ENCODE results near the gene SLC8B1.

SLC8B1 gene

DNA sequence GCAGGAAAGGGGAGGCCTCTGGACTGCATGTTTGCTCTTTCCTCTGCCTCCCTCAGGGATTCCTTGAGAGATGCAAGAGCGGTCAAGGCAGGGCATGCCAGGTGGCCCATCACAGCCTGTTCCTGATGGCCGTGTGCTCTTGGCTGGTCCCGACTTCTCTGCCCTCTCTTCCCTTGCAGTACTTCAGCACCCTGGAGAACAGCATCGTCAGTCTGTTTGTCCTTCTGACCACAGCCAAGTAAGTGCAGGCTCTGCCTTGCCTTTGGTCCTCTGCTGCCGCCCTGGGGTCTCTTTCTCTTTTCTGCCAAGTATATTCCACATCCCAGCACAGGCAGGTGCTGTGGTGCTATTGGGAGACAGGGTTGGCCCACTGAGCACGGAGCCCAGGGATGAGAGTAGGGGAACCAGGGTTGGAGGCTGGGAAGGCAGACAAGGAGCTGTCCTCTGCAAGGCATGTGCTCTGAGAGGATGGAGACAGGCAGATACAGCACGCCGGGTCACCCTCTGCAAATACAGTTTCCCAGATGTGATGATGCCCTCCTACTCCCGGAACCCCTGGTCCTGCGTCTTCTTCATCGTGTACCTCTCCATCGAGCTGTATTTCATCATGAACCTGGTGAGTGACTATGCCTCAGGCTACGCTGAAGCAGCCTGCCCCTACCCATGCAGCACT lies 61.7 kb downstream of the SLC8B1 start:
- no peak for DNase-seq (ENCODE audit: low spot score)
- TF ChIP-seq, protein P1, sequence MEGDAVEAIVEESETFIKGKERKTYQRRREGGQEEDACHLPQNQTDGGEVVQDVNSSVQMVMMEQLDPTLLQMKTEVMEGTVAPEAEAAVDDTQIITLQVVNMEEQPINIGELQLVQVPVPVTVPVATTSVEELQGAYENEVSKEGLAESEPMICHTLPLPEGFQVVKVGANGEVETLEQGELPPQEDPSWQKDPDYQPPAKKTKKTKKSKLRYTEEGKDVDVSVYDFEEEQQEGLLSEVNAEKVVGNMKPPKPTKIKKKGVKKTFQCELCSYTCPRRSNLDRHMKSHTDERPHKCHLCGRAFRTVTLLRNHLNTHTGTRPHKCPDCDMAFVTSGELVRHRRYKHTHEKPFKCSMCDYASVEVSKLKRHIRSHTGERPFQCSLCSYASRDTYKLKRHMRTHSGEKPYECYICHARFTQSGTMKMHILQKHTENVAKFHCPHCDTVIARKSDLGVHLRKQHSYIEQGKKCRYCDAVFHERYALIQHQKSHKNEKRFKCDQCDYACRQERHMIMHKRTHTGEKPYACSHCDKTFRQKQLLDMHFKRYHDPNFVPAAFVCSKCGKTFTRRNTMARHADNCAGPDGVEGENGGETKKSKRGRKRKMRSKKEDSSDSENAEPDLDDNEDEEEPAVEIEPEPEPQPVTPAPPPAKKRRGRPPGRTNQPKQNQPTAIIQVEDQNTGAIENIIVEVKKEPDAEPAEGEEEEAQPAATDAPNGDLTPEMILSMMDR (IDR thresholded peaks at IDR 0.05; ENCODE audit: extremely low read depth, missing control alignments), result no peak

DNA sequence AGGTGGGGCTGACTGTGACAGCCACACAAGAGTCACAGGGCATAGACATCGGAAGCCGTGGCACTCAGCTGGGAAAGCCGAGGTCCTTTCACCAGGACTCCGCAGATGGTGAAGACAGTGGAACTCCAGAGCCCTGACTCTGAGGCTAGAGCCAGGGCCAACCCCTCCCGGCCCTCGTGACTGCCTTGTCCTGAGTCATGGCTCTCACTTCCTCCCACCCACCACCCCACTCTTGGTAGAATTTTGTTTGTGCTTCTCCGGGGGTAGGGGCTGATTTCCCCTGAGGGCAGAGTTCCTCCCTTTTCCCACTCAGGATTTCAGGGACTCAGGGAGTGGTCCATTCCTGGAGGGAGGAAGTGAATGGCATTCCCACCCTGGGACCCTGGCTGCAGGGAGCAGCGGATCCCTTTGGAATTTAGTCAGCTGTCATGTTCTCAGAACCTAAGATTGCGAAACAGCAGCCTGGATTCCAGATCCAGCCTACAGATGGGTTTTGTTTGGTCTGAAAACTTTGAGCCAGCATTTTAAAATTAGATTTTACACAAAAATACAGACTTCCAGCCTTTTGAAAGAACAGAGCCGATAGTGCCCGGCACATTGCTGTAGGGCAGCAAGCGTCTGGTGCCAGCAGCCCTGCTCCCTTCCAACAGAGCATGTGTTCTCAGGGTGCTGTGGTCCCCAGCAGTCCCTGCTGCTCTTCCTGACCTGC lies 62.9 kb downstream of the SLC8B1 start:
- peak; percentile 59 for DNase-seq (ENCODE audit: low spot score)
- TF ChIP-seq, protein P1 (IDR thresholded peaks at IDR 0.05; ENCODE audit: extremely low read depth, missing control alignments), result no peak

DNA sequence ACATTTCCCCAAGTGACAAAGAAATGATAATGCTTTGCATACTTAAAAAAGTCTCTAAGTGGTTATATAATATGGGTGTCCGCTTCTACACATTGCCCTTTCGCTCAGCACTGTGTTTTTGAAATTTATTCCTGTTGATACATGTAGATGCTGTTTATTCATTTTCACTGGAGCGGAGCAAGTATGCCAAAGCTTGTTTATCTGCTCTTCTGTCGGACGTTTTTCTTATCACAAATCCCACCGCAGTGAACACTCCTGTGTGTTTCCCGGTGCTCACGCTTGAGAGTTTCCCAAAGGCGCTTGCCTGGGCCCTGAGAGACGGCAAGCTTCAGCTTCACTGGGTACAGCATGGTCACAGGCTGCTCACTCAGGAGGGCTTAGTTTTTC lies 63.5 kb downstream of the SLC8B1 start:
- TF ChIP-seq, protein P1 (IDR thresholded peaks at IDR 0.05; ENCODE audit: extremely low read depth, missing control alignments), result no peak
- no peak for DNase-seq (ENCODE audit: low spot score)

DNA sequence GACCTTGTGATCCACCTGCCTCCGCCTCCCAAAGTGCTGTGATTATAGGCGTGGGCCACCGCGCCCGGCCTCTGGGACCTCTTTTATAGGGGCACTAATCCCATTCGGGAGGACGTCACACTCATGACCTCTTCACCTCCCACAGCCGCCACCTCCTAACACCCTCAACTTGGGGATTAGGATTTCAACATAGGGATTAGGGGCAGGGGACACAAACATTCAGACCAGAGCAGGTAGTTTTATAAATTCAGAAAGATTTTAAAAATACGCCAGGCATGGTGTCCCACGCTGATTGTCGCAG lies 64.2 kb downstream of the SLC8B1 start:
- TF ChIP-seq, protein P1 (IDR thresholded peaks at IDR 0.05; ENCODE audit: extremely low read depth, missing control alignments), result no peak
- DNase-seq (ENCODE audit: low spot score), result no peak

DNA sequence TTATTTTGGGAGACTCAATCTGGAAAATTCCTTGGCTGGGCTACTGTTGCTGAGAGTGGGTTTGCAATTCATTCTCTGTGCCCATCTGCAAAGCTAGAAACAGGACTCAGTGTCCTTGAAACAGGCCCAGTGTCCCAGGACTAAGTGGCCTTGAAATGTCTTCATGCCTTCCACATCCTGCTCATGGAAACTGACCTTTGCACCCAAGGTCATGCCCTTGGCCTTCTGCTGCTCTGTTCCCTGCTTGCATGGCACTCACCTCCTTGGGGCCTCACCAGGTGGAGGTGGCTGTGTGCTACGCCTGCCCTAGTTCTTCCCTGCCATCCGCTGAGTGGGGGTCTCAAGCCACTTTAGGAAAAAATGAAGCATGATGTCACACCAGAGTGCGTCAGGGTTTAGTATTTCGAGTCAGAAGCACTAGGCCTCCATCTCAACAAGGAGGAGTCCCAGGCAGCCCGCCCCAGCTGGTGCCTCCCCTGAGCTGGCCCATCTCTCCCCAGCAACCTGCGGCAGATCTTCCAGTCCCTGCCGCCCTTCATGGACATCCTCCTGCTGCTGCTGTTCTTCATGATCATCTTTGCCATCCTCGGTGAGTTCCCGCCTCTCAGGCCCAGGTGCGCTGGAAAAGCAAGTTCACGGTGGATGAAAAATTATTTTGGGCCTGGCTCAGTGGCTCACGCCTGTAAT lies 65.5 kb downstream of the SLC8B1 start:
- no peak for DNase-seq (ENCODE audit: low spot score)
- TF ChIP-seq, protein P1 (IDR thresholded peaks at IDR 0.05; ENCODE audit: extremely low read depth, missing control alignments), result no peak

DNA sequence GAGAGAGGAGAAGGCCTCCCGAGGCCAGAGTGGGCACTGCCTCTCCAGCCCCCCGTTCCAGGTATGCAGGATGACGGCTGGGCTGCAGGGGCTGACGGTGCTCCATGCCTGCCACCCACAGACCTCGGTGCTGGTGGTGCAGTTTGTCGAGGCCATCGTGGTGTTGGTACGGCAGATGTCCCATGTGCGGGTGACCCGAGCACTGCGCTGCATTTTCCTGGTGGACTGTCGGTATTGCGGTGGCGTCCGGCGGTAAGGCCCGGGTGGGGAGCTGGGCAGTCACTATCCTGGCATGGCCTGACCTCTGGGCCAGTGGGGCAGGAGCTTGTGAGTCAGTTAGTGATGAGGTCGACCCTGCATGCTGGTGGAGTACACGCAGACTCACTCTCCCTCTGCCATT lies 66.3 kb downstream of the SLC8B1 start:
- TF ChIP-seq, protein P1 (IDR thresholded peaks at IDR 0.05; ENCODE audit: extremely low read depth, missing control alignments), result no peak
- no peak for DNase-seq (ENCODE audit: low spot score)

DNA sequence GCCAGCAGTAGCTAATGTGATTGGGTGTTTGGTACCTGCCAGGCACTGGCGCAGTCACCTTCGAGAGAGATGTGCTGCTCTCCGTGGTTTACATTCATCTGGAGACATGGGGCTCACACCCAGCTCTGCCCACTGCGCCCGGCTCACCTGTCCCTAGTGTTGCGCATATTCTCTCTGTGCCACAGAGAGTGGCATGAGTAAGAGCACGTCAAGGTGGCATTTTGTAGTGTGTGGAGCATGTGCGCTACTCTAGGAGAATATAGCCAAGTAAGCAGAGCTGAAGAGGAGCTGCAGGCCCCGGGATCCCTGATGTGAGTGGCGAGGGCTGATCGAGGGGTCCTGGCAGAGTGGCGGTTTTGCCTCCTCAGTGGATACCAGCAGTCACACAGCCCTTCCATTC lies 66.8 kb downstream of the SLC8B1 start:
- TF ChIP-seq, protein P1 (IDR thresholded peaks at IDR 0.05; ENCODE audit: extremely low read depth, missing control alignments), result no peak
- no peak for DNase-seq (ENCODE audit: low spot score)

Data from GM20000 (cell line).